Activated B cell treated with CpG ODN at 0.5 μM for 24 hours (primary cell): ENCODE measurements around the gene SNAP25. TPM values are rescaled to one million over a fixed set of nuclear protein-coding genes. Genes with fewer than 3 reads are reported as not detected.

ENCODE experiments used
- ATAC-seq: fragments of 200-7000 bp; cut with Tn5 transposase; one replicate; pipeline ENCODE4 v1.10.0; 2021; ENCODE audit warnings: low read depth, mild to moderate bottlenecking, moderate library complexity
- CTCF ChIA-PET: fragments of 350-600 bp; sonication (Branson Sonifier 250); formaldehyde crosslinking; loops from one replicate; lab custom pipeline; 2021; ENCODE audit warnings: antibody characterized with exemption; lab: Charles Lee
- POLR2A ChIA-PET: fragments of 350-600 bp; sonication (Branson Sonifier 250); formaldehyde crosslinking; loops from one replicate; lab custom pipeline; 2021; ENCODE audit warnings: antibody characterized with exemption; lab: Charles Lee
- DNase-seq: peaks from one replicate; pipeline ENCODE4 v3.0.0; 2022
- H3K27ac Mint-ChIP-seq: one replicate; pipeline ENCODE4 v1.8.0; 2020; ENCODE audit warnings: mixed read lengths
- H3K27me3 Mint-ChIP-seq: one replicate; pipeline ENCODE4 v1.8.0; 2021; ENCODE audit warnings: mixed read lengths
- H3K36me3 Mint-ChIP-seq: one replicate; pipeline ENCODE4 v1.8.0; 2021; ENCODE audit warnings: low read depth, mixed read lengths
- H3K4me1 Mint-ChIP-seq: one replicate; pipeline ENCODE4 v1.8.0; 2021; ENCODE audit warnings: mixed read lengths
- H3K4me3 Mint-ChIP-seq: one replicate; pipeline ENCODE4 v1.8.0; 2020; ENCODE audit warnings: mild to moderate bottlenecking, mixed read lengths
- H3K9me3 Mint-ChIP-seq: one replicate; pipeline ENCODE4 v1.8.0; 2020; ENCODE audit warnings: mixed read lengths
- intact Hi-C: fragments of 100-400 bp; cut with micrococcal nuclease; formaldehyde crosslinking; loops from one replicate; pipeline ENCODE4 v1.15.1; 2024
- total RNA-seq: library from RNA; stranded (reverse); gene quantifications from 2 replicates; pipeline ENCODE4 v1.2.3, GENCODE V29; 2022
- TF ChIP-seq, protein P1 (sequence below): fragments of 200-600 bp; IDR thresholded peaks from one replicate; pipeline ENCODE4 v1.8.0; 2022; ENCODE audit warnings: antibody characterized with exemption, mild to moderate bottlenecking

The SNAP25 gene
- total RNA-seq, 1 donor from 2014 or later, result not detected

DNA sequence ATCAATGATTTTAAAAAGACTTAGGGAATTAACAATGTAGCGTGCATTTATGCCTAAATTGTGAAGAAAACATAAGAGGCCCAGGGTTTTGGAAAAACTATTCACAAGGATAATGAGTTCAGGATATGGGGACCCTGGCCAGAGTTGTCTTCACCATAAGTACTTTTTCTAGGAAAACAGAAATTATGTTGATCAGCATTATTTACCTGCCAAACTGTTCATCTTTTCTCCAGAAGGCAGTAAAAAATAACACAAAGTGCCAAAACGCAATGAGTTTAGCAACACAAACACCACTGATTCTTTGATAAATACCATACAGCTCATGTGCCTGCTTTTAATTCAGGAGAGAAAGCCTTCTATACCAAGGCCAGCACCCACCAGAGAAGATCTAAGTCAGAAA is 43.1 kb downstream of the SNAP25 start:
- intact Hi-C loops, result no loop called here
- peaks cover 2% of the 10 kb centered on the region for H3K27me3 Mint-ChIP-seq
- no peak overlapping the region for H3K4me3 Mint-ChIP-seq
- no peaks in the 10 kb centered on the region for H3K36me3 Mint-ChIP-seq
- H3K4me1 Mint-ChIP-seq, result no peaks in the 10 kb centered on the region
- ChIA-PET CTCF (no interaction called here), POLR2A (no interaction called here)
- no peak for ATAC-seq
- no peak for DNase-seq
- H3K9me3 Mint-ChIP-seq, result no peaks in the 10 kb centered on the region
- no peak overlapping the region for H3K27ac Mint-ChIP-seq
- TF ChIP-seq, protein P1, sequence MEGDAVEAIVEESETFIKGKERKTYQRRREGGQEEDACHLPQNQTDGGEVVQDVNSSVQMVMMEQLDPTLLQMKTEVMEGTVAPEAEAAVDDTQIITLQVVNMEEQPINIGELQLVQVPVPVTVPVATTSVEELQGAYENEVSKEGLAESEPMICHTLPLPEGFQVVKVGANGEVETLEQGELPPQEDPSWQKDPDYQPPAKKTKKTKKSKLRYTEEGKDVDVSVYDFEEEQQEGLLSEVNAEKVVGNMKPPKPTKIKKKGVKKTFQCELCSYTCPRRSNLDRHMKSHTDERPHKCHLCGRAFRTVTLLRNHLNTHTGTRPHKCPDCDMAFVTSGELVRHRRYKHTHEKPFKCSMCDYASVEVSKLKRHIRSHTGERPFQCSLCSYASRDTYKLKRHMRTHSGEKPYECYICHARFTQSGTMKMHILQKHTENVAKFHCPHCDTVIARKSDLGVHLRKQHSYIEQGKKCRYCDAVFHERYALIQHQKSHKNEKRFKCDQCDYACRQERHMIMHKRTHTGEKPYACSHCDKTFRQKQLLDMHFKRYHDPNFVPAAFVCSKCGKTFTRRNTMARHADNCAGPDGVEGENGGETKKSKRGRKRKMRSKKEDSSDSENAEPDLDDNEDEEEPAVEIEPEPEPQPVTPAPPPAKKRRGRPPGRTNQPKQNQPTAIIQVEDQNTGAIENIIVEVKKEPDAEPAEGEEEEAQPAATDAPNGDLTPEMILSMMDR, result no peak

DNA sequence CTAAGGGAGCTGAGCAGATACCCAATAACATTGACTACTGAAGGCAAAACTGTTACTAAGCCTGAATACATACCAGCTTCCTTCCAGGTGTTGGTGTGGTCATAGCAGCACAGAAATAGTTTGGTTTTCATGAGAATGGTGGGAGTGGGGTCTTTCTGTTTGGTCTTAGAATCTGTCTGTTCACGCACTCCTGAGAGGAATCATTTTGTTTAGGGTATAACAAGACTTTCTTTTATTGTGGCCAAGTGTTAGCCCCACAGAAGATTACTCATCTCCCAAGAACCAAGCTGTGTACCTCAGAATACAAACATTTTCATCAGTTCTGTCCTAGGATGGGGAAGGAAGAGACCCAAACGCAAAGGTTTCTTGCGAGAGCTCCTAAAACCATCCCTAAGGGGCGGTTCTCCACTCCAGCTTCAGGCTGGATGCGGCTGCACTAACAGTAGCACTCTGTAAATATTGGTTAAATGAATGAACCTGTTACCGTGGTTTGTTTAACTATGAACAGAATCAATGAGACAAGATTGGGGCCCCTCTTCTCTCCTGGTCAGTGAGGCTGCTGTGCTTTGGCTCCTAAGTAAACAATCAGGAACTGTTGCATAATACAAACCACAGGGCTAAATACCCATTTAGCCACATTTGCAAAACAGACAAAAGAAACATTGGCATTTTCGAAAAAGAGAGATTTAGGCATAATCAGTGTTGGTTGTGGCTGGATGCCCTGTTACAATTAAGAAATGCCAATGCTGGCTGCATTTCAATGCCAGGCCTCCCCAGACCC is 44.9 kb downstream of the SNAP25 start:
- ChIA-PET POLR2A (no interaction called here), CTCF (no interaction called here)
- no peaks in the 10 kb centered on the region for H3K9me3 Mint-ChIP-seq
- intact Hi-C loops, result no loop called here
- no peak for ATAC-seq
- TF ChIP-seq, protein P1, result no peak
- no peak for DNase-seq
- H3K27me3 Mint-ChIP-seq, result peaks cover 2% of the 10 kb centered on the region
- no peak overlapping the region for H3K4me3 Mint-ChIP-seq
- no peak overlapping the region for H3K27ac Mint-ChIP-seq
- no peaks in the 10 kb centered on the region for H3K4me1 Mint-ChIP-seq
- H3K36me3 Mint-ChIP-seq, result no peaks in the 10 kb centered on the region

DNA sequence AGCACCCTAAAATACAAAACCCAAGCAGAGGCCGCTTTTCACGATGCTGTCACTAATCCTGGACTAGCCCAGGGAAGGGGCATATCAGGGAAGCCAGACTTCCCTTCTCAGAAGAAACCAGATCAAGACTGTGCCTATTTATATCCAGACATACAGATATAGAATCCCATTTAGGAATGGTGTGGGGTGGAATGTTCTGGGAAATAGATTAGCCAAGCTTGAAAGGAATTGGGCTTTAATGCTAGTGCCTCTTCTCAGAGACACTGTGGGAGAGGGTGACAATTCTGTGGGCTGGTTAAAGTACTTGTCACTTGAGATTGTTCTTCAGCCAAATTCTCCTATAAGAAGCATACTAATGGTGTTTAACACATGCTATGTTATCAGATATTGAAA is 45.5 kb downstream of the SNAP25 start:
- ATAC-seq (no peak), DNase-seq (no peak)
- no peak overlapping the region for H3K27ac Mint-ChIP-seq
- intact Hi-C loops, result no loop called here
- TF ChIP-seq, protein P1, result no peak
- ChIA-PET POLR2A (no interaction called here), CTCF (no interaction called here)
- no peak overlapping the region for H3K4me3 Mint-ChIP-seq
- no peaks in the 10 kb centered on the region for H3K36me3 Mint-ChIP-seq
- no peaks in the 10 kb centered on the region for H3K9me3 Mint-ChIP-seq
- no peaks in the 10 kb centered on the region for H3K4me1 Mint-ChIP-seq
- H3K27me3 Mint-ChIP-seq, result peaks cover 2% of the 10 kb centered on the region

DNA sequence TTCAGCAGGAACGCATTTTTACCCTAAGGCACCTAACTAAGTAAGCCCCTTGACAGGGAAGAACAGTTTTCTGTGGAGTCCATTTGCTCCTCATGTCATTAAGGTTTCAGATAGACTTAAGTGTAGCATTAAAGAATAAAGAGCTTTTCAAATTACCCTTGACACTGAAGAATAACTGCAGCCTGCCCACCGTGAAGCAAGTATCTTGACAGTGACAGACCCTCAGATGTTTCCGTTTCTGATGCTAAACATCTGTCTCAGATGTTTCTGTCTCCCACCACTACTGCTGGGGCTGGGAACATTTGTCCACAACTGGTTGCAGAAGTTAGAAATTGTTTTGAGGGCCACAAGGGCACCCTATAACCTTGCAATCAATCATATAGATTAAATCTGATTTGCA is 50.0 kb downstream of the SNAP25 start:
- no peaks in the 10 kb centered on the region for H3K27me3 Mint-ChIP-seq
- no peak for DNase-seq
- intact Hi-C loops, result no loop called here
- H3K4me3 Mint-ChIP-seq, result no peak overlapping the region
- ChIA-PET CTCF (no interaction called here), POLR2A (no interaction called here)
- H3K27ac Mint-ChIP-seq, result no peak overlapping the region
- no peaks in the 10 kb centered on the region for H3K36me3 Mint-ChIP-seq
- no peaks in the 10 kb centered on the region for H3K9me3 Mint-ChIP-seq
- ATAC-seq, result no peak
- TF ChIP-seq, protein P1, result no peak
- no peaks in the 10 kb centered on the region for H3K4me1 Mint-ChIP-seq

DNA sequence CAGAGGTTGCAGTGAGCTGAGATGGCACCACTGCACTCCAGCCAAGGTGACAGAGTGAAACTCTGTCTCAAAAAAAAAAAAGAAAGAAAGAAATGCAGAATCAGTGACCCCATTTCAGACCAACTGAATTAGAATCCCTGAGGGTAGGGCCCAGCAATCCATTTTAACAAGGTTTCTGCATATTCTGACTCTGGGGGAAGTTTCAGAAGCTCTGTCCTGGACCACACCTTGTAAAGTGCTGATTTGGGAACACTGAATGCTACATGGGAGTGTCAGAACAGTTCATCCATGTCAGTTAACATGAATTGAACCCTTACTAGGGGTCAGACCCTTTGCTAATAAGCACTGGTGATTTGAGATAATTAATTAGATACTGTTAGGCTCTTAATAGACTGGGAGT is 52.0 kb downstream of the SNAP25 start:
- Mint-ChIP-seq H3K9me3 (no peaks in the 10 kb centered on the region), H3K27me3 (no peaks in the 10 kb centered on the region), H3K4me1 (no peaks in the 10 kb centered on the region), H3K4me3 (no peak overlapping the region), H3K36me3 (no peaks in the 10 kb centered on the region), H3K27ac (no peak overlapping the region)
- intact Hi-C loops, result no loop called here
- POLR2A ChIA-PET, result no interaction called here
- TF ChIP-seq, protein P1, result no peak
- ATAC-seq (no peak), DNase-seq (no peak)
- CTCF ChIA-PET, result no interaction called here
